Neuronal stem cell (in vitro differentiated cells): ENCODE data around the gene ZNF787.
A peak's percentile ranks its signal among the peaks of the same experiment; 100 is the strongest.

Source experiments
- DNase-seq: peaks from one replicate; pipeline ENCODE4 v3.0.0-alpha.2; 2013; ENCODE audit warnings: low spot score
- H2AFZ ChIP-seq: one replicate; pipeline ENCODE4 v1.6.1; 2013; ENCODE audit warnings: mild to moderate bottlenecking, low read length, inconsistent platforms
- H2AK5ac ChIP-seq: 2 replicates; pipeline ENCODE4 v1.6.1; 2013; ENCODE audit warnings: low read depth, mild to moderate bottlenecking, inconsistent platforms, low read length, moderate library complexity, mixed read lengths
- H2BK120ac ChIP-seq: 2 replicates; pipeline ENCODE4 v1.6.1; 2013; ENCODE audit warnings: low read depth, mild to moderate bottlenecking, inconsistent platforms, low read length, moderate library complexity, mixed read lengths
- H2BK12ac ChIP-seq: one replicate; pipeline ENCODE4 v1.6.1; 2013; ENCODE audit warnings: low read length, inconsistent platforms
- H2BK15ac ChIP-seq: 2 replicates; pipeline ENCODE4 v1.6.1; 2013; ENCODE audit warnings: mild to moderate bottlenecking, low read length, inconsistent platforms, mixed read lengths
- H2BK5ac ChIP-seq: one replicate; pipeline ENCODE4 v1.6.1; 2013; ENCODE audit warnings: inconsistent platforms, mild to moderate bottlenecking, low read length, moderate library complexity
- H3K14ac ChIP-seq: one replicate; pipeline ENCODE4 v1.6.1; 2013; ENCODE audit warnings: low read length, inconsistent platforms
- H3K18ac ChIP-seq: 2 replicates; pipeline ENCODE4 v1.6.1; 2013; ENCODE audit warnings: low read length, inconsistent platforms
- H3K23ac ChIP-seq: 2 replicates; pipeline ENCODE4 v1.6.1; 2013; ENCODE audit warnings: low read depth, mild to moderate bottlenecking, mixed read lengths, low read length, inconsistent platforms; ENCODE audit not compliant: poor library complexity
- H3K27ac ChIP-seq: replicated peaks from 3 replicates; pipeline ENCODE4 v1.5.1; 2013; ENCODE audit warnings: low read length, inconsistent platforms
- H3K27me3 ChIP-seq, 3 experiments: 2 replicates each; pipeline ENCODE4 v1.6.1; 2013; ENCODE audit warnings: low read length in 3 of 3, mild to moderate bottlenecking in 2 of 3, inconsistent platforms in 1 of 3, low read depth in 1 of 3, mixed read lengths in 1 of 3, moderate library complexity in 1 of 3; ENCODE audit not compliant: control insufficient read depth in 3 of 3, insufficient read depth in 3 of 3
- H3K36me3 ChIP-seq, 2 donors: replicated peaks in 1 of 2; 2 replicates each; pipeline ENCODE4 v1.6.1; 2013; ENCODE audit warnings: low read length in 2 of 2; ENCODE audit not compliant: control insufficient read depth in 2 of 2, insufficient read depth in 2 of 2
- H3K4ac ChIP-seq: 2 replicates; pipeline ENCODE4 v1.6.1; 2013; ENCODE audit warnings: inconsistent platforms, mild to moderate bottlenecking, low read length, moderate library complexity
- H3K4me1 ChIP-seq, 2 donors: 1 replicate in 1 of 2; 2 replicates in 1 of 2; pipeline ENCODE4 v1.6.1; 2013; ENCODE audit warnings: low read length in 2 of 2, low read depth in 1 of 2; ENCODE audit not compliant: control insufficient read depth in 2 of 2, insufficient read depth in 1 of 2
- H3K4me2 ChIP-seq: one replicate; pipeline ENCODE4 v1.6.1; 2013; ENCODE audit warnings: mild to moderate bottlenecking, low read length, inconsistent platforms; ENCODE audit not compliant: insufficient read depth, poor library complexity, severe bottlenecking
- H3K4me3 ChIP-seq, 2 donors: 2 replicates each; pipeline ENCODE4 v1.5.1; 2013; ENCODE audit warnings: low read length in 2 of 2, mild to moderate bottlenecking in 2 of 2, inconsistent platforms in 1 of 2, moderate library complexity in 1 of 2
- H3K79me1 ChIP-seq: one replicate; pipeline ENCODE4 v1.6.1; 2013; ENCODE audit warnings: low read depth, mild to moderate bottlenecking, inconsistent platforms, low read length, moderate library complexity
- H3K9ac ChIP-seq: one replicate; pipeline ENCODE4 v1.6.1; 2013; ENCODE audit warnings: mild to moderate bottlenecking, low read depth, low read length, inconsistent platforms; ENCODE audit not compliant: poor library complexity
- H3K9me3 ChIP-seq, 2 donors: replicated peaks in 1 of 2; 2 replicates each; pipeline versions ENCODE3 to v1.6.1; 2013; ENCODE audit warnings: low read length in 2 of 2, mild to moderate bottlenecking in 2 of 2, inconsistent platforms in 1 of 2, low read depth in 1 of 2, mixed read lengths in 1 of 2, moderate library complexity in 1 of 2; ENCODE audit not compliant: control insufficient read depth in 2 of 2, insufficient read depth in 1 of 2
- H4K8ac ChIP-seq: one replicate; pipeline ENCODE4 v1.6.1; 2013; ENCODE audit warnings: low read depth, mild to moderate bottlenecking, inconsistent platforms, low read length, moderate library complexity
- H4K91ac ChIP-seq: one replicate; pipeline ENCODE4 v1.6.1; 2013; ENCODE audit warnings: low read length, low read depth, mild to moderate bottlenecking, inconsistent platforms; ENCODE audit not compliant: poor library complexity
- WGBS, 2 donors: extraction: QIAGEN DNeasy Blood & Tissue Kit; methylation state at CpG; one replicate each; pipeline ENCODE4 v1.1.7; 2013; ENCODE audit warnings: missing lambda C conversion rate in 2 of 2, mixed read lengths in 1 of 2; ENCODE audit not compliant: insufficient read length in 2 of 2, insufficient replicate concordance in 1 of 2; ENCODE audit errors: extremely low coverage in 2 of 2; 5-methylcytosine and 5-hydroxymethylcytosine counted together

The ZNF787 gene

DNA sequence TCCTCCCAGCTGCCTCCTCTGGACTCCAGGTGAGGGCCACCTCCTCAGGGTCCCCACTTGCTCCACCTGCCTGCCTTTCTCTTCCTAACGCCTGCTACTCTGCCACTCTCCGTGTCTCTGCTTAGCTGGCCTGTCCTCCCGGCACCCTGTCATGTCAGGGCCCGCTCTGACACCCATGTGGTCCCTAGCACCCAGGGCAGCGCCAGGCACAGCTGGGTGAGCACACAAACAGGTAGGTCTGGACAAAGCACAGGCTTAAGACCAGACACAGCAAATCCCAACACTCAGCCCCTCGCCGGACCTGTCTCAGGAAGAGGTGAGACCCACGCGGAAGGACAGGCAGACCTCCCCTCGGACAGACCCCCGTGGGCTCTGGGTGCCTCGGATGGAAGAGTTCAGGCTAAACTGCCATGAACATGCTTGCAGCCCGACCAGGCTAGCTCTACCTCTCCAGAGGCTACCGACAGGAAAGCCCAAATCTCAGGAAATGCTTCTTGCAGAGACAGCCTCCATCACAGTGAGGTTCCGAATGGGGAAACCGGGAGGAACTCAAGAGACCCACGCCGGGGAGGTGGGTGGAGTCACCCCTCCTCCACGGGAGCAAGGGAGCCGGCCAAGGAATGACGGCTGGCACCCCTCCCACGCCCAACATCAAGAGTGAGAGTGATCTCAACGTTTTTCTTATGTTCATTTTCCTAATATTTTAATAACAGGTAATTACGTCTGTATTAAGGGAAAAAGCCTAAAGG is 12.5 kb downstream of the ZNF787 start:
- H3K27me3 ChIP-seq: no peaks in the 10 kb centered on the region
- no peak overlapping the region for H3K9ac ChIP-seq
- WGBS, 2 donors: no CpG with 5 or more reads among the region's 24 CpGs
- H3K4me1 ChIP-seq: peaks cover 26 to 46% of the 10 kb centered on the region in 2 donors
- peak overlapping the region; percentile 66 for H2BK5ac ChIP-seq
- no peak for DNase-seq
- peak overlapping the region; percentile 83 for H2BK15ac ChIP-seq
- no peak overlapping the region for H2BK12ac ChIP-seq
- H2AK5ac ChIP-seq: peak overlapping the region; percentile 24
- peak overlapping the region; percentile 32 for H3K27ac ChIP-seq
- H2AFZ ChIP-seq: no peak overlapping the region
- H2BK120ac ChIP-seq: no peak overlapping the region
- H3K18ac ChIP-seq: peak overlapping the region; percentile 95
- peaks cover 2 to 25% of the 10 kb centered on the region in 2 donors for H3K36me3 ChIP-seq
- no peak overlapping the region for H3K4me2 ChIP-seq
- H3K14ac ChIP-seq: peak overlapping the region; percentile 94
- no peak overlapping the region for H4K8ac ChIP-seq
- peak overlapping the region; percentile 91 for H3K23ac ChIP-seq
- no peak overlapping the region for H3K4me3 ChIP-seq
- H3K4ac ChIP-seq: no peak overlapping the region
- peaks cover 2 to 3% of the 10 kb centered on the region in 2 donors for H3K9me3 ChIP-seq
- peaks cover 34% of the 10 kb centered on the region for H3K79me1 ChIP-seq
- H4K91ac ChIP-seq: no peak overlapping the region

DNA sequence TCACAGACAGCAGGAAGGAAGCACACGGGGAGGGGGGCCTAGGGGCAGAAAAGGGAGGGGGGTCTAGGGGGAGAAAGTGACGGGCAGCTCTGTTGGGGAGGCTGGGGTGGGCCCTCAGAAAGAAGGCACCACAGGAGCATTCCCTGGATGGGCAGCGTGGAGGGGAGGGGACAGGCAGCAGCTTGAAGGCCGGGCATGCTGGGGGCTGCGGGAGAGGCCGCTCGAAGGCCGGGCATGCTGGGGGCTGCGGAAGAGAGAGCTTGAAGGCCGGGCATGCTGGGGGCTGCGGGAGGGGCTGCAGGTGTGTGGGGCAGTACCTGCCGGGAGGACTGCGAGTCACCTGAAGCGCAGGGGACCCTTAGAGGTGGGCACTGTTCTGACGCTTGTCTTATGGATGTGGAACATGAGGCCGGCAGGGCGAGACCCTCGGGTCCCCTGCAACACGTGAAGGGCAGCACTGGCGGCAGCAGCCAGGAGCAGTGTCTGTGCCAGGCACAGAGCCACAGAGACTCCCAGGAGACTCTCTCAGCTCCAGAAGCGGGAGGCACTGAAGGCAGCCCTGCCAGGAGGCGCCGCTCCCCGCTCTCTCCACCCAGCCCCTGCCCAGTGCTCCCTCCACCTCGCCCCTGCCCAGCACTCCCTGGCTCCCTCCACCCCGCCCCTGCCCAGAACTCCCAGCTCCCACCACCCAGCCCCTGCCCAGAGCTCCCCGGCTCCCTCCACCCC is 13.3 kb downstream of the ZNF787 start:
- Histone ChIP-seq H3K36me3 (peaks cover 7 to 29% of the 10 kb centered on the region in 2 donors), H4K8ac (no peak overlapping the region), H2BK5ac (no peak overlapping the region), H3K27me3 (no peaks in the 10 kb centered on the region), H3K4me2 (peak overlapping the region; percentile 11), H3K9ac (no peak overlapping the region), H3K27ac (no peak overlapping the region), H2BK12ac (peak overlapping the region; percentile 41), H3K4me3 (no peak overlapping the region), H3K79me1 (peaks cover 39% of the 10 kb centered on the region), H3K14ac (peak overlapping the region; percentile 38), H3K23ac (peak overlapping the region; percentile 20), H3K9me3 (peaks cover 2 to 3% of the 10 kb centered on the region in 2 donors), H2AK5ac (peak overlapping the region; percentile 84), H3K4me1 (peaks cover 26 to 38% of the 10 kb centered on the region in 2 donors), H3K4ac (no peak overlapping the region), H4K91ac (no peak overlapping the region), H3K18ac (peak overlapping the region; percentile 95), H2AFZ (no peak overlapping the region), H2BK120ac (no peak overlapping the region), H2BK15ac (peak overlapping the region; percentile 92)
- WGBS, 2 donors: no CpG with 5 or more reads among the region's 27 CpGs
- no peak for DNase-seq

DNA sequence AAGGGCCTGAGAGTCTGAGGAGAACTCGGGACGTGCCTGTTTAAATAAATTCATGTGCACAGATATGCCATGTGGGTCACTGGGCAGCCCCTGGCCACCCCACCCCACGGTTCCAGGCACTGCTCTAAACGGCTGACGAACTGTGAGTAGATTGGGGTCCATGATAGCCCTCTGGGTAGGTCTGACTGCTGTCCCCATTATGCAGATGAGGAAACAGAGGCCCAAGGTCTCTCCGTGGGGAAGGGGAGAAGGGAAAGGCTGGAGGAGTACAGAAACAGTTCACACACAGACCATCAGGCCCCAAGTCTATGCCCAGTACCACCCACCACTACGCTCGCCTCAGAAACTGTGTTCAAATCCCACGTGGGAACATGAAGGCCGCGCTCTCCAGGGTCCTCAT is 14.1 kb downstream of the ZNF787 start:
- Histone ChIP-seq H3K4me1 (peaks cover 20 to 35% of the 10 kb centered on the region in 2 donors), H2BK12ac (peak overlapping the region; percentile 50), H2BK15ac (no peak overlapping the region), H2AK5ac (no peak overlapping the region), H2BK120ac (no peak overlapping the region), H4K91ac (no peak overlapping the region), H3K18ac (peak overlapping the region; percentile 72), H3K79me1 (peaks cover 44% of the 10 kb centered on the region), H4K8ac (no peak overlapping the region), H3K27me3 (no peaks in the 10 kb centered on the region), H3K9me3 (peaks cover 2 to 3% of the 10 kb centered on the region in 2 donors), H3K27ac (peak overlapping the region; percentile 36), H3K4me3 (no peak overlapping the region), H3K9ac (no peak overlapping the region), H2AFZ (no peak overlapping the region), H3K14ac (no peak overlapping the region), H3K23ac (peak overlapping the region; percentile 46), H3K4me2 (no peak overlapping the region), H3K4ac (no peak overlapping the region), H3K36me3 (peaks cover 10 to 37% of the 10 kb centered on the region in 2 donors), H2BK5ac (no peak overlapping the region)
- no CpG with 5 or more reads among the region's 11 CpGs for WGBS, 2 donors
- no peak for DNase-seq

DNA sequence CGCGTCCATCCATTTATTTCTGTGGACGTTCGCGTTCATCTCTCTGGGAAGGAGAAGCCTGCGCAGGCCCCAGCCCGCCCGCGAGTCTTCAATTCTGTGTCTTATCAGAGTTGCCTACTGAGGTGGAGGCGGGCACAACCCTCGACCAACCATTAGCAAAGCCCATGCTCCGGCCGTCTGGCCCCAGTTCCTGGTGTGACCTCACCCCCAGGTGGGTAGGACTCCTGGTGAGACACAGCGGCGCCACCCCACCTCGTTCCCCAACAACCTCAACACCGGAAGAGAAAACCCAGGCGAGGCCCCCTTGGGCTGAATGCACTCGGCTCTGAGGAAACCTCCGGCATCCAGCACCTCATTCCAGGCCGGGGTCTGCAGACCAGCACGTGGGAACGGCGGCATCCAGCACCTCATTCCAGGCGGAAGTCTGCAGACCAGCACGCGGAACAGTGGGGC is 14.7 kb downstream of the ZNF787 start:
- H2AFZ ChIP-seq: no peak overlapping the region
- H3K14ac ChIP-seq: no peak overlapping the region
- no peak for DNase-seq
- WGBS, 2 donors: no CpG with 5 or more reads among the region's 27 CpGs
- H3K18ac ChIP-seq: peak overlapping the region; percentile 72
- peaks cover 2 to 3% of the 10 kb centered on the region in 2 donors for H3K9me3 ChIP-seq
- H3K27ac ChIP-seq: peak overlapping the region; percentile 36
- peaks cover 14 to 43% of the 10 kb centered on the region in 2 donors for H3K36me3 ChIP-seq
- H3K23ac ChIP-seq: peak overlapping the region; percentile 46
- H2AK5ac ChIP-seq: no peak overlapping the region
- H3K27me3 ChIP-seq: no peaks in the 10 kb centered on the region
- H3K79me1 ChIP-seq: peaks cover 47% of the 10 kb centered on the region
- no peak overlapping the region for H2BK15ac ChIP-seq
- no peak overlapping the region for H3K4ac ChIP-seq
- H3K9ac ChIP-seq: no peak overlapping the region
- peak overlapping the region in 1 of 2 donors; percentile 48 for H3K4me3 ChIP-seq
- peak overlapping the region; percentile 50 for H2BK12ac ChIP-seq
- H4K91ac ChIP-seq: no peak overlapping the region
- no peak overlapping the region for H4K8ac ChIP-seq
- no peak overlapping the region for H2BK5ac ChIP-seq
- H3K4me2 ChIP-seq: no peak overlapping the region
- H2BK120ac ChIP-seq: no peak overlapping the region
- H3K4me1 ChIP-seq: peaks cover 14 to 29% of the 10 kb centered on the region in 2 donors
